HG03139 (cell line): ENCODE data around the gene TIGD4.

Experiments used
- ATAC-seq: cut with Tn5 transposase; IDR thresholded peaks from one replicate; pipeline ENCODE4 v1.9.1; 2021; ENCODE audit not compliant: unreplicated experiment

The TIGD4 gene

DNA sequence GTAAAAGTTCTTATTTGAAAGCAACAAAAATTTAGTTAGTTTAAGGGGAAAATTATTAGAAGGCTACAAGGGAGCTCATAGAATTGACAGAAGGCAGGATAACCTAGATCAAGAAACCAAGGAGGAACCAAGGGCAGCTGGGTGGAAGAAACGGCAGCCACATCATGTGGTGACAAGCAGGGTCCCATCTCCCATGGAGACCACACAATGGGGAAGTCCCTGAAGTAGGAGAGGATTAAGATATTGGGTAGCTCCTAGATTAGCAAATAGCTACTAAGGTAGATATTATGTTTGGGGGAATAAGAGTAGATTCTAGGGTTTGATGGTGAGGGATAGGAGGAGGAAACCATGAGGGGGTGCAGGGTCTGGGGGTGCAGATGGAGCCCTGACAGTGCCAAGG, 51.7 kb downstream of the TIGD4 start:
- no peak for ATAC-seq

DNA sequence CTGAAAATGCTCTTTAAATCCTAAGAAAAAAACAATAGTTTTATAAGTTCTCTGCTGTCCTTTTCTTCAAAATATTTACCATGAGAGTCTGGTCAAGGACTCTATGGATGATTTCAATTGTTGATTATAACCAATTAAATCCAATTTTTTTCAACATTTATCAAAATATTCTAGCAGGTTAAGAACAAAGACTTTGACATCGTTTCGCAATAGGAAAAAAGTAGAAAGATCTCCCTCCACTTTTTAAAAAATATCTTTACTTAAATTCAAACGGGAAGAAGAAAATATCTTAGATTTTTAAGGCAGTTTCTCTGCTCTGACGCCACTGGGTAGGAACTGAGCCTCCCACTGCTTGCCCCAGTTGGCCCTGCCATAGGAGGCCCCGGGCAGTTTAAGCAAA, 55.0 kb downstream of the TIGD4 start:
- ATAC-seq = no peak

DNA sequence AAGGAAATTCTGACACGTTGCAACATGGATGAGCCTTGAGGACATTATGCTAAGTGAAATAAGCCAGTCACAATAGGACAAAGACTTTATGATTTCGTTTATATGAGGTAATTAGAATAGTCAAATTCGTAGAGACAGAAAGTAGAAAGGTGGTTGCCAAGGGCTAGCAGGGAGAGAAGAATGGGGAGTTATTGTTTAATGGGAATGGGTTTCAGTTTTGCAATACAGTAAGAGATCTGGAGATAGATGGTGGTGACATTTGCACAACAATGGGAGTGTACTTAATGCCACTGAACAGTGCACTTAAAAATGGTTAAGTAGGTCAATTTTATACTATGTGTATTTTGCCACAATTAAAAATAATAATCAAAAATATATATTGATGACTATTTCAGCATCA, 56.3 kb downstream of the TIGD4 start:
- no peak for ATAC-seq

DNA sequence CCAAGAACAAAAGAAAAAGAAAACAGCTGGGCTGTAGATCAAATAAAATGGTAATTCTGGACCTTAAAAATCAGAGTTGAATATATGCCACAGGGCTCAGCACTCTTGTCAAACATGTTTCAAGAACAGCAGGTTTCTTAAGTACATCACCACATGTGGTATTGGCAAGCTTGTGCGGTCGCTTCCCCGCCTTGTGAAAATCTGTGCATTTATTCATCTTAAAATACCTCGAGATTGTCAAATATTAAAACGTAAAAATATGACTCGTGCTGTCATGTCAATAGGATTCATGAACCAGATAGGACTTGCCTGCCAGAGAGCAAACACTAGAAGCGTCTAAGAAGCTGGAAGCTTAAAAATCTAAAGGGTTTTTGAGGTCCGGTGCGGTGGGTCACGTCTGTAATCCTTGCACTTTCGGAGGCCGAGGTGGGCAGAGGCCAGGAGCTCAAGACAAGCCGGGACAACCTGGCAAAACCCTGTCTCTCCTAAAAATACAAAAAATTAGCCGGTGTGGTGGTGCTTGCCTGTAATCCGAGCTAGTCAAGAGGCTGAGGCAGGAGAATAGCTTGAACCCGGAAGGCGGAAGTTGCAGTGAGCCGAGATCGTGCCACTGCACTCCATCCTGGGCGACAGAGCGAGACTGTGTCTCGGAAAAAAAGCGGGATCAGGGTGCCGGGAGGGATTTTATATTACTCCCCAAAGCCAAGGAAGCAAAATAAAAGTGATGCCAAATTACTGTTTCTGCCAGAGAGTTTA, 59.6 kb downstream of the TIGD4 start:
- ATAC-seq = no peak
